HG02870 (cell line): ENCODE measurements around the gene SPATA9.

Experiments
- ATAC-seq: cut with Tn5 transposase; IDR thresholded peaks from one replicate; pipeline ENCODE4 v1.9.1; 2021; ENCODE audit warnings: mild to moderate bottlenecking, moderate library complexity; ENCODE audit not compliant: unreplicated experiment

The SPATA9 gene

DNA sequence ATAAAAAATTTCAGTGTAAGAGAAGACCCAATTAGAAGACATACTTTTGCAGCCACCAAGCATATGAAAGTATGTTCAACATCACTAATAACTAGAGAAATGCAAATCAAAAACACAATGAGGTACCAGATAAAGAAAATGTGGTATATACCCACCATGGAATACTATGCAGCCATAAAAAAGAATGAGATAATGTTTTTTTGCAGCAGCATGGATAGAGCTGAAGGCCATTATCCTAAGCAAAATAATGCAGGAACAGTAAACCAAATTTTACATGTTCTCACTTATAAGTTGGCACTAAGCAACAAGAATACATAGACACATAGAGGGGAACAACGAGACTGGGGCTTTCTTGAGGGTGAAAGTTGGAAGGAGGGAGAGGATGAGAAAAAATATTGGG is 6.9 kb upstream of the SPATA9 start:
- ATAC-seq: no peak

GRCh38 chr5:95686651-95687050 is 3.9 kb upstream of the SPATA9 start:
- ATAC-seq: no peak

DNA sequence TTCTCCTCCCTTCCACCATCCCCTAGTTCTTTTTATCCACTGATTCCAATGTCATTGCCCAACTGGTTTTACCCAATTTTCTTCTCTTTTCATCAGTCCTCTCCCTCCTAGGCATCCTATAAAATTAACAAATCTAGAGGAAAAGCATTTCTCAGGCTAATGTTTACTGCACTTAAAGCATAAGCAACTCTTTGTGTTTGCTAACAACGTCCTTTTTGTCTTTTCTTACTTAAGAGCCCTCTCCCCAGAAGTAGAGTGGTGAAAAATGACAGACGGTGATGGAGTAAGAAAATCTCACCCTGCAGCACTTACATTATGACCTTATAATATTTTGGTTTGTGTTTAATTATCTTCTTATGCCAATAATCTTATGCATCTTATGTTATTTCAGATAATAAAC is 1.6 kb upstream of the SPATA9 start:
- ATAC-seq: no peak

- ATAC-seq: no peak
Observed at GRCh38 chr5:95673081-95673480, 9.7 kb downstream of the SPATA9 start.

DNA sequence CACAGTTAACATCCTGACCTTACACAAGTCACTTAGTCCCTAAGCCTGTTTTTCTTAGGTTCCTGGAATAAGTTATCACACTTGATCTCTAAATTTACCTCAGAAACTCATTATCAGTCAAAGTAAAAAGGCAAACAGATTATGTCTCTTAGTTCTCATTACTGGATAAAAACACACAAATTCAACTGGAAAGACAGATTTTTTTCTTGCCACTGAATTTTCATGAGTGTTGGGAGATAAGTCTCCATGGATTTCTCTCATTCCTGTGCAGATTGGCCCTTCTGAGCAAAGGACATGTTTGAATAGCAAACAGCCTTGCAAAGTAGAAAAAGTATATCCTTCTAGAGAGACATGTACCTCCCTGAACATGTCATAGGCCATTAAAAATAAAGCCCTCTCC is 10.2 kb downstream of the SPATA9 start:
- no peak for ATAC-seq

GRCh38 chr5:95671826-95672225 is 11.0 kb downstream of the SPATA9 start:
- no peak for ATAC-seq

DNA sequence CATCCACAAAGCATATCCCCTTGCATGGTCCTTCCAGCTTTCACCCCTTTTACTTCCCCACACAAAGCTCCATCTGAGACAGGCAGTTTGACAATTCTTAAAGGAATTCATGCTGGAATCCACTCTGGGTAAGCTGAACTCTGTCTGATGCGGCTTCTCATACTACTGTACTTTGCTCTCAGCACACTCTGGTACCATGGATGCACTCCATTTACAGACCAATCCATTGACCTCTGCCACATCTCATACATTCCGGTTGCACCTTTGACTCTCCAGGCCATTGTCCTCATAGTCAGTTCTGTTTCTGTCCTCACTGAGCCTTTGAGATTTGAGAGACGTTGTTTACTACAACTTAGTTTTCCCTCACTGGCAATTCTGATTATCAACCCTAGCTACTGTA is 12.2 kb downstream of the SPATA9 start:
- no peak for ATAC-seq

- no peak for ATAC-seq
Observed at GRCh38 chr5:95669985-95670384, 12.8 kb downstream of the SPATA9 start.

- ATAC-seq: no peak
Observed at GRCh38 chr5:95669540-95669939, 13.3 kb downstream of the SPATA9 start.

- no peak for ATAC-seq
Observed at GRCh38 chr5:95668728-95669127, 14.1 kb downstream of the SPATA9 start.

- ATAC-seq: no peak
Observed at GRCh38 chr5:95668216-95668615, 14.6 kb downstream of the SPATA9 start.

DNA sequence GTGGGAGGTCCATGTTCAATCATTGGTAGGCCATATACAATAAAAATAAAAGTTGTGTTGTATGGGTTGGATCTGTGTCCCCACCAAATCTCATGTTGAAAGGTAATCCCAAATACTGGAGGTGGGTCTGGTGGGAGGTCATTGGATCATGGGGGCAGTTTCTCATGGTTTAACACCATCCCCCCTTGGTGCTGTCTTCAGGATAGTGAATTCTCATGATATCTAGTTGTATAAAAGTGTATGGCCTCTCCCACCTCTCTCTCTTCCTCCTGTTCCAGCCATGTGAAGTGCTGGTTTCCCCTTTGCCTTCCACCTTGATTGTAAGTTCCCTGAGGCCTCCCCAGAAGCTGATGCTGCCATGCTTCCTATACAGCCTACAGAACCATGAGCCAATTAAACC is 15.1 kb downstream of the SPATA9 start:
- no peak for ATAC-seq

- no peak for ATAC-seq
Observed at GRCh38 chr5:95667061-95667618, 15.7 kb downstream of the SPATA9 start.

GRCh38 chr5:95664204-95664786 is 18.5 kb downstream of the SPATA9 start:
- ATAC-seq: no peak

DNA sequence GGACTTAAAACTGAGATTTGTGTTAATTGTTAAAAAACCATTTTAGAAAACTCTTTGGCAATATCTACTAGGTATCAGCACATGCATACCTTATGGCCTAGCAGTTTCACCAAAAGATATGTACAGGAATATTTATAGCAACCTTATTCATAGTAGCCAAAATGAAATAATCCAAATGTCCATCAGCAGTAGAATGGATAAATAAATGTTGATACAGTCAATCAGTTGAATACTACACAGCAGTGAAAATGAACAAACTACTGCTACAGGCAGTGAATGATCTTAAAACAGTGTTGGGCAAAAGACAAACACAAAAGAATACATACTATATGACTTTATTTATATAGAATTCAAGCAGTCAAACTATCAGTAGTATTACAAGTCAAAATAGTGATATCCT is 19.8 kb downstream of the SPATA9 start:
- ATAC-seq: no peak

DNA sequence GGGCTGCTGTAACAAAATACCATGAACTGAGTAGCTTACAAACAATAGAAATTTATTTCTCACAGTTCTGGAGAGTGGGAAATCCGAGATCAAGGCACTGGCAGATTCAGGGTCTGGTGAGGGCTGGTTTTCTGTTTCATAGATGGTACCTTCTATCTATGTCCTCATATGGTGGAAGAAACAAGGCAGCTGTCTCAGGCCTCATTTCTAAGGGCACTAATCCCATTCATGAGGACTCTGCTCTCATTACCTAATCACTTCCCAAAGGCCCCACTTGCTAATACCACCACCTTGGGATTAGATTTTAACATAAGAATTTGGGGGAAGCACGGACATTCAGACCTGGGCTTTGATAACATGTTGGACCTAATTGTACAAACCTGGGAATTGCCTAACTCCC is 22.7 kb downstream of the SPATA9 start:
- ATAC-seq: no peak

DNA sequence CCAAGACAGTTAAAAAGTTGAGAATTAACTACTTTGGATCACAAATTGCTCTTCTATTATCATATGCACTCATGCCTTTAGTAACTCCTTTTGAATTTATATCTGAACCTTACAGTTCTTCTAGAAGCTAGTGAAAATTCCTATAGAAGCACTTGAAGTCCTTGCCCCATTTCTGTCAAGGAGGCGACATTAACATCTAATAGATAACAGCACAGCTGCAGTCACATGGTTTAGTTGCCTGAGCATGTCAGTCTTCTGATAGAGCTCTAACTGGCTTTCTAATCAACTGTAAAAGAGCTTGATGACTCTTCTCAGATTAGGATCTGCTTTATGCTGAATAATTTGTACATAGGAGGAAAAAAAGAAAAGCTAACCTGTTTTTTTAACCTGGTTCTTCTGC is 27.2 kb downstream of the SPATA9 start:
- ATAC-seq: no peak

- ATAC-seq: no peak
Observed at GRCh38 chr5:95654196-95654595, 28.6 kb downstream of the SPATA9 start.

DNA sequence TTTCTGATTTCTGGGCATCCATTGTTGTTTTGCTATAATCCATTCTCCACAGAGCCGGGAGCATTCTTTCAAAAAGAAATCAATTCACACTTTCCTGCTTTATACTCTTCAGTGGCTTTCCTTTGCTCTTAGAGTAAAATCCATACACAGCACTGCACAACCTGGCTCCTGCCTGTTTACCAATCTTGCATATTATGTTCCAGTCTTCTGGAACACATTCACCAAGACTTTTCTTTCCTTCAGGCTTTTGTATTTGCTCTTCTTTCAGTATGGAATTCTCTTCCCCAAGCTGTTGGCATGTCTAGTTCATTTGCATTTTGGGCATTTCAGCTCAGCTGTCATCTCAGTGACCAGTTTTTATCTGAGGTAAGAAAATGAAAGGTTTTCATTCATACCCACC is 29.9 kb downstream of the SPATA9 start:
- ATAC-seq: no peak

GRCh38 chr5:95649842-95650620 is 32.8 kb downstream of the SPATA9 start:
- ATAC-seq: no peak

DNA sequence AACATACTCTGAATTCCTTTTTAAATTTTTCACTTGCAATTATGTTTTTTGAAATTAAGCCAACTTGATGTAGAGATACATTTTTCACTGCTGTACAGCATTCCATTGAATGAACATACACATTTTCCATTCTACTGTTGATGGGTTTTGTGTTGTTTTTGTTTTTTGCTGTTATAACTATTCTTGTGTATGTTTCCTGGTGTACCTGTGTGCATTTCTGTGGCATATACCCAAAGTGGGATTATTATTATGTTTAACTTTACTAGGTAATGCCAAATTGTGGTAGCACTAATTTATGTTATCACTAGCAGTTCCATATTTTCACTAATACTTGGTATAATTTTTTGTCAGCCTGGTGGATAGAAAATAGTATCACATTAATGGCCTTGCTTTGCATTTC is 33.5 kb downstream of the SPATA9 start:
- ATAC-seq: no peak
